SK-N-SH (cell line): Measurements from ENCODE around the gene COL4A2. TPM values are rescaled to one million over a fixed set of nuclear protein-coding genes. Genes with fewer than 3 reads are reported as not detected.

Experiments
- CTCF ChIA-PET: fragments of 300-600, 350-600 bp; formaldehyde crosslinking; extraction: SDS; loops from one replicate; lab custom pipeline; 2021; lab: Yijun Ruan, JAX
- POLR2A ChIA-PET: fragments of 350-600 bp; sonication (Branson Sonifier 250); formaldehyde crosslinking; extraction: SDS; loops from one replicate; lab custom pipeline; 2020; ENCODE audit warnings: antibody characterized with exemption, inconsistent platforms; lab: Yijun Ruan, JAX
- DNase-seq: peaks from one replicate; pipeline ENCODE4 v3.0.0; 2012
- H2AFZ ChIP-seq: fragments of 200-600 bp; sonication (generic); 2 replicates; pipeline ENCODE4 v1.8.1; 2016; ENCODE audit warnings: antibody characterized with exemption, mild to moderate bottlenecking, low read depth
- H3F3A ChIP-seq: fragments of 200-600 bp; sonication (generic); replicated peaks from 2 replicates; pipeline ENCODE3; 2016; ENCODE audit warnings: antibody characterized with exemption, mild to moderate bottlenecking; ENCODE audit not compliant: insufficient read depth
- H3K27ac ChIP-seq, 2 experiments: fragments of 200-500 bp in 1 of 2; fragments of 200-600 bp in 1 of 2; sonication (Bioruptor generic) in 1 of 2; sonication (generic), shearing (Covaris generic) in 1 of 2; 2 replicates each; pipeline versions ENCODE4 v1.5.1 to v1.6.1; 2014 to 2016; ENCODE audit warnings: low read depth in 2 of 2, inconsistent platforms in 1 of 2, low read length in 1 of 2, mild to moderate bottlenecking in 1 of 2, mixed read lengths in 1 of 2
- H3K27me3 ChIP-seq: fragments of 200-600 bp; sonication (generic), shearing (Covaris generic); 2 replicates; pipeline ENCODE4 v1.6.1; 2016; ENCODE audit warnings: mixed run types; ENCODE audit not compliant: insufficient read depth
- H3K36me3 ChIP-seq, 2 experiments: fragments of 200-500 bp in 1 of 2; fragments of 200-600 bp in 1 of 2; sonication (Bioruptor generic) in 1 of 2; sonication (generic) in 1 of 2; replicated peaks in 1 of 2; 2 replicates each; pipeline versions ENCODE3 to v1.5.1; 2014 to 2016; ENCODE audit warnings: low read length in 1 of 2, mild to moderate bottlenecking in 1 of 2; ENCODE audit not compliant: insufficient read depth in 2 of 2, control insufficient read depth in 1 of 2
- H3K4me1 ChIP-seq, 2 experiments: fragments of 200-500 bp in 1 of 2; fragments of 200-600 bp in 1 of 2; sonication (Bioruptor generic) in 1 of 2; sonication (generic), shearing (Covaris generic) in 1 of 2; 2 replicates each; pipeline versions ENCODE4 v1.5.1 to v1.6.1; 2014 to 2016; ENCODE audit warnings: low read depth in 1 of 2, low read length in 1 of 2, mixed run types in 1 of 2; ENCODE audit not compliant: insufficient read depth in 2 of 2, control insufficient read depth in 1 of 2
- H3K4me2 ChIP-seq: fragments of 200-600 bp; sonication (generic), shearing (Covaris generic); 2 replicates; pipeline ENCODE4 v1.6.1; 2017; ENCODE audit warnings: mixed run types
- H3K4me3 ChIP-seq, 2 experiments: fragments of 200-500 bp in 1 of 2; fragments of 200-600 bp in 1 of 2; sonication (Bioruptor generic) in 1 of 2; sonication (generic), shearing (Covaris generic) in 1 of 2; 2 replicates each; pipeline versions ENCODE4 v1.5.1 to v1.8.1; 2014 to 2016; ENCODE audit warnings: low read depth in 2 of 2, inconsistent platforms in 1 of 2, low read length in 1 of 2, mild to moderate bottlenecking in 1 of 2, mixed read lengths in 1 of 2, moderate library complexity in 1 of 2
- H3K79me2 ChIP-seq: fragments of 200-600 bp; sonication (generic); 2 replicates; pipeline ENCODE4 v1.8.1; 2017; ENCODE audit warnings: mild to moderate bottlenecking; ENCODE audit not compliant: insufficient read depth
- H3K9ac ChIP-seq: fragments of 200-600 bp; sonication (generic); 2 replicates; pipeline ENCODE4 v1.6.1; 2017; ENCODE audit warnings: mixed run types
- H3K9me2 ChIP-seq: fragments of 200-600 bp; sonication (generic); 2 replicates; pipeline ENCODE4 v1.6.1; 2017; ENCODE audit warnings: mixed run types
- H3K9me3 ChIP-seq: fragments of 200-600 bp; sonication (generic); 2 replicates; pipeline ENCODE4 v1.6.1; 2017; ENCODE audit warnings: mixed run types, mild to moderate bottlenecking, moderate library complexity
- H4K20me1 ChIP-seq: fragments of 200-600 bp; sonication (generic); 2 replicates; pipeline ENCODE4 v1.6.1; 2017; ENCODE audit warnings: mild to moderate bottlenecking, mixed run types; ENCODE audit not compliant: insufficient read depth
- EZH2phosphoT487 ChIP-seq: fragments of 200-600 bp; sonication (generic); IDR thresholded peaks from 2 replicates; pipeline ENCODE4 v1.6.1; 2017; ENCODE audit warnings: low read depth, mixed run types, mild to moderate bottlenecking, antibody characterized with exemption, moderate library complexity, borderline replicate concordance
- REST ChIP-seq: IDR thresholded peaks from 2 replicates; pipeline ENCODE4 v1.6.1; 2012; ENCODE audit warnings: mild to moderate bottlenecking, low read depth, low read length, moderate library complexity
- RFX5 ChIP-seq: IDR thresholded peaks from 2 replicates; pipeline ENCODE4 v1.6.1; 2012; ENCODE audit warnings: mild to moderate bottlenecking, improper control_type of control experiment, low read length
- YY1 ChIP-seq: IDR thresholded peaks from 2 replicates; pipeline ENCODE4 v1.4.0; 2012; ENCODE audit warnings: low read depth, mild to moderate bottlenecking
- WGBS: methylation state at CpG from one replicate; pipeline ENCODE4 v1.1.6; 2017; ENCODE audit warnings: low lambda C conversion rate; 5-methylcytosine and 5-hydroxymethylcytosine counted together
- polyA plus RNA-seq, 3 experiments: library from polyadenylated mRNA; depleted of rRNA; stranded (reverse); fragments of >200 nt; gene quantifications; 2 replicates each; pipeline ENCODE4 v1.2.3, GENCODE V29; 2012
- TF ChIP-seq, protein P1 (sequence below): IDR thresholded peaks from 2 replicates; pipeline ENCODE4; 2012
- TF ChIP-seq, protein P2 (sequence below): fragments of 150-350 bp; IDR thresholded peaks from 2 replicates; pipeline ENCODE4 v1.6.1; 2017; ENCODE audit warnings: antibody characterized with exemption, low read length, low read depth, borderline replicate concordance
- TF ChIP-seq, protein P3 (sequence below): fragments of 200-600 bp; sonication (generic); IDR thresholded peaks from 2 replicates; pipeline ENCODE4 v1.6.1; 2017; ENCODE audit warnings: antibody characterized with exemption, mild to moderate bottlenecking, moderate library complexity

Gene COL4A2
- polyA plus RNA-seq, 1 of the 3 experiments (the other 2 are of a cell fraction): 137 TPM

GRCh38 chr13:110353339-110353977 is 46.4 kb downstream of the COL4A2 start:
- H3K4me3 ChIP-seq: no peak overlapping the region
- peaks cover 5 to 17% of the 10 kb centered on the region in 2 experiments for H3K36me3 ChIP-seq
- no peaks in the 10 kb centered on the region for H3K9me3 ChIP-seq
- H3K79me2 ChIP-seq: peaks cover 77% of the 10 kb centered on the region
- H3K9ac ChIP-seq: no peak overlapping the region
- peaks cover 6 to 13% of the 10 kb centered on the region in 2 experiments; a peak in 2 of 4 replicates for H3K4me1 ChIP-seq
- no peak overlapping the region for H3K4me2 ChIP-seq
- WGBS: 95% methylated on average over 13 of the region's 13 CpGs
- POLR2A ChIA-PET: no interaction called here
- TF ChIP-seq RFX5: no peak
- no peak for TF ChIP-seq EZH2phosphoT487
- TF ChIP-seq, protein P1, sequence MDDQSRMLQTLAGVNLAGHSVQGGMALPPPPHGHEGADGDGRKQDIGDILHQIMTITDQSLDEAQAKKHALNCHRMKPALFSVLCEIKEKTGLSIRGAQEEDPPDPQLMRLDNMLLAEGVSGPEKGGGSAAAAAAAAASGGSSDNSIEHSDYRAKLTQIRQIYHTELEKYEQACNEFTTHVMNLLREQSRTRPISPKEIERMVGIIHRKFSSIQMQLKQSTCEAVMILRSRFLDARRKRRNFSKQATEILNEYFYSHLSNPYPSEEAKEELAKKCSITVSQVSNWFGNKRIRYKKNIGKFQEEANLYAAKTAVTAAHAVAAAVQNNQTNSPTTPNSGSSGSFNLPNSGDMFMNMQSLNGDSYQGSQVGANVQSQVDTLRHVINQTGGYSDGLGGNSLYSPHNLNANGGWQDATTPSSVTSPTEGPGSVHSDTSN: no peak
- TF ChIP-seq REST: no peak
- no peak for TF ChIP-seq YY1
- TF ChIP-seq, protein P2, sequence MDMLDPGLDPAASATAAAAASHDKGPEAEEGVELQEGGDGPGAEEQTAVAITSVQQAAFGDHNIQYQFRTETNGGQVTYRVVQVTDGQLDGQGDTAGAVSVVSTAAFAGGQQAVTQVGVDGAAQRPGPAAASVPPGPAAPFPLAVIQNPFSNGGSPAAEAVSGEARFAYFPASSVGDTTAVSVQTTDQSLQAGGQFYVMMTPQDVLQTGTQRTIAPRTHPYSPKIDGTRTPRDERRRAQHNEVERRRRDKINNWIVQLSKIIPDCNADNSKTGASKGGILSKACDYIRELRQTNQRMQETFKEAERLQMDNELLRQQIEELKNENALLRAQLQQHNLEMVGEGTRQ: no peak
- TF ChIP-seq, protein P3, sequence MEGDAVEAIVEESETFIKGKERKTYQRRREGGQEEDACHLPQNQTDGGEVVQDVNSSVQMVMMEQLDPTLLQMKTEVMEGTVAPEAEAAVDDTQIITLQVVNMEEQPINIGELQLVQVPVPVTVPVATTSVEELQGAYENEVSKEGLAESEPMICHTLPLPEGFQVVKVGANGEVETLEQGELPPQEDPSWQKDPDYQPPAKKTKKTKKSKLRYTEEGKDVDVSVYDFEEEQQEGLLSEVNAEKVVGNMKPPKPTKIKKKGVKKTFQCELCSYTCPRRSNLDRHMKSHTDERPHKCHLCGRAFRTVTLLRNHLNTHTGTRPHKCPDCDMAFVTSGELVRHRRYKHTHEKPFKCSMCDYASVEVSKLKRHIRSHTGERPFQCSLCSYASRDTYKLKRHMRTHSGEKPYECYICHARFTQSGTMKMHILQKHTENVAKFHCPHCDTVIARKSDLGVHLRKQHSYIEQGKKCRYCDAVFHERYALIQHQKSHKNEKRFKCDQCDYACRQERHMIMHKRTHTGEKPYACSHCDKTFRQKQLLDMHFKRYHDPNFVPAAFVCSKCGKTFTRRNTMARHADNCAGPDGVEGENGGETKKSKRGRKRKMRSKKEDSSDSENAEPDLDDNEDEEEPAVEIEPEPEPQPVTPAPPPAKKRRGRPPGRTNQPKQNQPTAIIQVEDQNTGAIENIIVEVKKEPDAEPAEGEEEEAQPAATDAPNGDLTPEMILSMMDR: no peak
- H3K9me2 ChIP-seq: no peaks in the 10 kb centered on the region
- CTCF ChIA-PET: no interaction called here
- H3K27me3 ChIP-seq: no peaks in the 10 kb centered on the region
- no peak for DNase-seq
- H3F3A ChIP-seq: peaks cover 11% of the 10 kb centered on the region
- no peak overlapping the region for H2AFZ ChIP-seq
- no peaks in the 10 kb centered on the region for H4K20me1 ChIP-seq
- H3K27ac ChIP-seq: no peak overlapping the region
